Retinal pigment epithelial cell (primary cell): Measurements from ENCODE around the gene MAT1A.
"Not testable (repeated sequence)": the region's sequence is repeated elsewhere in the genome, so short reads cannot be mapped to it uniquely, and the experiment has no call there.

Source experiments
- DNase-seq: peaks from one replicate; pipeline ENCODE4 v3.0.0-alpha.2; 2010; ENCODE audit warnings: low read depth
- H3K4me3 ChIP-seq: 2 replicates; pipeline ENCODE4 v1.5.1; 2011; ENCODE audit warnings: mild to moderate bottlenecking, low read length, control low read depth, moderate library complexity
- CTCF ChIP-seq: conservative IDR thresholded peaks from 2 replicates; pipeline ENCODE4 v1.5.1; 2011; ENCODE audit warnings: low read depth, low read length, control low read depth, inconsistent platforms

MAT1A gene

GRCh38 chr10:80321183-80321582 is 31.7 kb upstream of the MAT1A start:
- DNase-seq, result no peak
- no peak overlapping the region for H3K4me3 ChIP-seq
- TF ChIP-seq CTCF, result no peak

- TF ChIP-seq CTCF, result no peak
- DNase-seq, result no peak
- H3K4me3 ChIP-seq, result no peak overlapping the region
Observed at GRCh38 chr10:80320377-80320776, 30.9 kb upstream of the MAT1A start.

DNA sequence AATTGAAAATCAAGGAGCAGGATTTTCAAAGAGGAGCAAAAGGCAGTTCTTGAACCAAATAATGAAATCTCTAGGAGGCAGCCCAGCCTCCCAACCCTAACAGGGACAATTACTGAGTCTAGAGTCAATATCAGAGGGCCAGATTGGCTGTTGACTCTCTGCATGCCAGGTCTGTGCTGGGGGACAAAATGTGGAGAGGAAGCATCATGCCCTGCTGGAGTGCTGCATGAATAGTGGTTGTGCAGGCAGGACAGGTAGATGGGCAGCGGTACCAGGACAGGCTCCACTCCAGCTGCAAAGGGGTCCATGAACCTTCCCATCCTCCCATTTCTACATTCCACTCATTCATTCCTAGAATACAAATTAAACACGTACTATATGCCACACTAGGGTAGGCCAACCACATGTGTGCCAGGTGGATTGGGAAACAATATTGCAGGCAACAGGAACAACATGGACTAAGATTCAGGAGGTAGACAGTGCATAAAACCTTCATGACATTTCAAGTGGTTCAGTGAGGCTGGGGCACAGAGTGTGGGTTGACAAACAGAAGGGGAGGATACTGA is 30.4 kb upstream of the MAT1A start:
- TF ChIP-seq CTCF, result no peak
- H3K4me3 ChIP-seq, result no peak overlapping the region
- no peak for DNase-seq

GRCh38 chr10:80319318-80319717 is 29.9 kb upstream of the MAT1A start:
- no peak for DNase-seq
- H3K4me3 ChIP-seq, result no peak overlapping the region
- no peak for TF ChIP-seq CTCF

DNA sequence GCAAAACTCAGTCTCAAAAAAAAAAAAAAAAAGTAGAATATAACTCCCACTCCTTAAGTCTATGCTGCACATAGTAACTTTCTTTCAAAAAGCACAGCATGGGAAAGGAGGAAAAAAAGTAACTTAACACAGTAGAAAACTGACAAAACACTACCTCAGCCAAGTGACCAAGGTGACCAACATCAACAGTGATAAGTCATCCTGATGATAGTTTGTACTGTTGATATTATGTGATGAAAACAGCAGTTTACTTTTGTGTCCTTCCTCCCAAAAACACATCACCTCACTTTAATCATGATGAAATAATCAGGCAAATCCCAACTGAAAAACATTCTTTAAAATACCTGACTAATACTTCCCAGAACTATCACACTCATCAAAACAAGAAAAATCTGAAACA is 29.3 kb upstream of the MAT1A start:
- DNase-seq, result no peak
- no peak for TF ChIP-seq CTCF
- H3K4me3 ChIP-seq, result no peak overlapping the region

- no peak for TF ChIP-seq CTCF
- H3K4me3 ChIP-seq, result no peak overlapping the region
- no peak for DNase-seq
Observed at GRCh38 chr10:80315391-80315790, 25.9 kb upstream of the MAT1A start.

DNA sequence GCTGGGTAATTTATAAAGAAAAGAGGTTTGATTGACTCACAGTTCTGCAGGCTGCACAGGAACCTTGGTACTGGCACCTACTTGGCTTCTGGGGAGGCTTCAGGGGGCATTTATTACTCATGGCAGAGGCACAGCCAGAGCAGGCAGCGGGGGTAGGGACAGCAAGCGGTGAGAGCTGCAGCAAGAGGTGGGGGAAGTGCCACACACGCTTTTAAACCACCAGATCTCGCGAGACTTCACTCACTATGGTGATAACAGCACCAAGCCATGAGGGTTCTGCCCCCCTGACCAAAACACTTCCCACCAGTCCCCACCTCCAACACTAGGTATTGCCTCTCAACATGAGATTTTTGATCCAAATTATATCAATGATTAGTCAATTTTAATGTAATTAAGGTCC is 24.1 kb upstream of the MAT1A start:
- DNase-seq, result no peak
- TF ChIP-seq CTCF, result no peak
- H3K4me3 ChIP-seq, result no peak overlapping the region

DNA sequence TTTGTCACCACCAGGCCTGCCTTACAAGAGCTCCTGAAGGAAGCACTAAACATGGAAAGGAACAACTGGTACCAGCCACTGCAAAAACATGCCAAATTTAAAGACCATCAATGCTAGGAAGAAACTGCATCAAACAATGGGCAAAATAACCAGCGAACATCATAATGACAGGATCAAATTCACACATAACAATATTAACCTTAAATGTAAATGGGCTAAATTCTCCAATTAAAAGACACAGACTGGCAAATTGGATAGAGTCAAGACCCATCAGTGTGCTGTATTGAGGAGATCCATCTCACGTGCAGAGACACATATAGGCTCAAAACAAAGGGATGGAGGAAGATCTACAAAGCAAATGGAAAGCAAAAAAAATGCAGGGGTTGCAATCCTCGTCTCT is 16.5 kb upstream of the MAT1A start:
- DNase-seq, H3K4me3 ChIP-seq: not testable (repeated sequence)
